ENCODE data around the gene RAPGEF6.

- TF ChIP-seq POLR2A (IDR thresholded peaks at IDR 0.05; ENCODE audit: low read length) = no peak
- no peak for TF ChIP-seq GATA1 (IDR thresholded peaks at IDR 0.05; ENCODE audit: low read depth, low read length)
Observed at GRCh38 chr5:131423056-131423455, 212.0 kb downstream of the RAPGEF6 start.

Data from erythroblast (primary cell).